Urothelium cell line (cell line): ENCODE results near the gene BRMS1.
"Not testable (repeated sequence)": the region's sequence is repeated elsewhere in the genome, so short reads cannot be mapped to it uniquely, and the experiment has no call there.

Experiments
- DNase-seq: peaks from one replicate; pipeline ENCODE4 v3.0.0; 2011; ENCODE audit warnings: low spot score, mixed read lengths
- FAIRE-seq: peaks from 2 replicates; lab custom pipeline; 2011; peaks lifted over from hg19 to GRCh38; lab: Jason Lieb, UNC

The BRMS1 gene, protein sequence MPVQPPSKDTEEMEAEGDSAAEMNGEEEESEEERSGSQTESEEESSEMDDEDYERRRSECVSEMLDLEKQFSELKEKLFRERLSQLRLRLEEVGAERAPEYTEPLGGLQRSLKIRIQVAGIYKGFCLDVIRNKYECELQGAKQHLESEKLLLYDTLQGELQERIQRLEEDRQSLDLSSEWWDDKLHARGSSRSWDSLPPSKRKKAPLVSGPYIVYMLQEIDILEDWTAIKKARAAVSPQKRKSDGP

DNA sequence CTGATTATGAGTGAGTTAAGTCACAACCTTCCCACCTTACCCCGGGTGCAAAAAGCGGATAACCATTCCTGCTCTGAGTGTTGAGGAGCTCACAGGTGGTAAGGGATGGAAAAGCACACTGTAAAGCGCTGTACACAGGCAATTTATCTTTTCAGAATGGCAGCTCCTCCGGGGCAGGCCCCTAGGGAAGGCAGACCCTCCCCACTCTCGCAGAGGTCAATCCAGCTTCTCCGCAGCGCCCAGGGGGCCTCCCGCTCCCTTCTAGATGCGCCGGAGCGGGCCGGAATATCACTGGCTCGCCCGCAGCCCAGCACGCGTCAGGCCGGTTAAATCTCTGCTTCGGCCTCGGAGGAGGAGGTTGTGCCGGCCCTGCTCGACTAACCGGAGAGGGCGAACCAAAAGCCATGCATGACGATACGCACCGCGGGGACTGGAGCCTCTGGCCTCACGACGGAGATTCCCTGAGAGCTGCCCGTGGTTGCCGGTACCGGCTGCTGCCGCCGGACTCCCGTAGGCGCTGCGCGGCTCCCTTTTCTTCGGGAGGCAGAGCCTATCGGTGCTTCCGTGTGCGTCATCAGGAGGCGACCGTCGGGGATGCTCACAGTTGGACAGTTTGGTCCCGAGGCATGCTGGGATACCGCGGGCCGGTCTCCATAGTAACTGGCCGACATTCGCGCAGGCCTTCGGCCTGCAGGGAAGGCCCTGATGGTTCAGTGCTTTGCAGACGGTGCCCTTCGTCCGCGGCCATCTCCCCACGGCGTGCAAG lies at the start of gene BRMS1:
Gene BRMS1 (minus strand): TSS at position 555 of the 766 bp plus-strand sequence. CDS start 2,870 bp downstream, outside the sequence.
- DNase-seq (peak; percentile 95), FAIRE-seq (no peak)

DNA sequence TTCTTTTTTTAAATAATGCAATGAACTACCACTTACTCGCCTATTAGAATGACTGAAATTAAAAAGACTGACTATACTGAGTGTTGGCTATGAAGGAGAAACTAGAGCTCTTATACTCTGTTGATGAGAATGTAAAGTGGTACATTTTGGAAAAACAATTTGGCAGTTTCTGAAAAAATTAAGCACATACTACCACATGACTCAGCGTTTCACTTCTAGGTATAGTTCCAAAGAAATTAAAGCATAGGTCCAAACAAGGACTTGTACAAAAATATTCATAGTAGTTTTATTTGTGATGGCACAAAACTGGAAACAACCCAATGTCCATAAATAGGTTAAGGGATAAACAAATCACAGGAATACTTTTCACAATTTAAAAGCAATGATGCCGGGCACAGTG lies 49.0 kb upstream of the BRMS1 start:
- FAIRE-seq (no peak), DNase-seq (no peak)

DNA sequence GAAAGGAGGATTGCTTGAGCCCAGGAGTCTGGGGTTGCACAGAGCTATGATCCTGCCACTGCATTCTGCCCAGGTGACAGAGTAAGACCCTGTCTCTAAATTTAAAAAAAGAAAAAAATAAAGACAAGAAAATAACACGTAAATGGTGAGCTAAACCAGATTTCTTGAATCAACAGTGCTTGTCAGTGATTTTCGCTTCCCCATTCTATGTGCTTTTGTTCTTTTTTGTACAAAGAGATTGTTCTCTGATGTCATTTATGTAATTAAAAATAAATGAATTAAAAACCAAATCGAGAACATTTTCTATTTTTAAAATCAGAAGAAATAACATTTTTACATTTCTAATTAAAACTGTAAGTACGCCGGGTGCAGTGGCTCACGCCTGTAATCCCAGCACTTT lies 46.4 kb upstream of the BRMS1 start:
- no peak for FAIRE-seq
- DNase-seq: no peak

DNA sequence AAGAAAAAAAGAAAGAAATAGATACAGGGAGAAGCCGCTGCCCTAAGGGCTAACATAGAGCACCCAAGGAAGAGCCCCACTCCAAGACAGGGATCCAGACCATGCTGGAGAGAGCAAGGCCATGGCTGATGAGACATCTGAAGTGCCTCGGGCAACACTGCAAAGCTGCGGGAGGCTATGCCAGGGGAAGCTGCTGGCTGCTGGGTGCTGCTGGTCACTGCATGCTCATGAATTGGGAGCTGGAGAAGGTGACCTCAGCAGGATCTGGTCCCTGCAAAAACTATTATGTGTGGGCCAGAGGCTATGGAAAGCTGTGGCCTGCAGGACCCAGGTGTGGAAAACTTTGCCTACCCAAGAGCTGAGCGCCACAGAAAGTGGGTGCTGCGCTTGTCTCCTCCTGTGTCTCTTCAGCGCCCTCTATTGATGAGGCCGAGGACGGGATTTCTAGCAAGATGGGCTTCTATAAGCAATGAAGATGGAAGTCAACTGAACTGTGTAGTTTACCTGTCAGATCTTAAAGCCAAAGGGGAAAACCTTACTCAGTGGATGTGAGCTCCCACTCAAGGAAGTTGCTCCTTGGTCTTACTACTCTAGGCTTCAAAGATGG lies 44.0 kb upstream of the BRMS1 start:
- DNase-seq (peak; percentile 55), FAIRE-seq (no peak)

DNA sequence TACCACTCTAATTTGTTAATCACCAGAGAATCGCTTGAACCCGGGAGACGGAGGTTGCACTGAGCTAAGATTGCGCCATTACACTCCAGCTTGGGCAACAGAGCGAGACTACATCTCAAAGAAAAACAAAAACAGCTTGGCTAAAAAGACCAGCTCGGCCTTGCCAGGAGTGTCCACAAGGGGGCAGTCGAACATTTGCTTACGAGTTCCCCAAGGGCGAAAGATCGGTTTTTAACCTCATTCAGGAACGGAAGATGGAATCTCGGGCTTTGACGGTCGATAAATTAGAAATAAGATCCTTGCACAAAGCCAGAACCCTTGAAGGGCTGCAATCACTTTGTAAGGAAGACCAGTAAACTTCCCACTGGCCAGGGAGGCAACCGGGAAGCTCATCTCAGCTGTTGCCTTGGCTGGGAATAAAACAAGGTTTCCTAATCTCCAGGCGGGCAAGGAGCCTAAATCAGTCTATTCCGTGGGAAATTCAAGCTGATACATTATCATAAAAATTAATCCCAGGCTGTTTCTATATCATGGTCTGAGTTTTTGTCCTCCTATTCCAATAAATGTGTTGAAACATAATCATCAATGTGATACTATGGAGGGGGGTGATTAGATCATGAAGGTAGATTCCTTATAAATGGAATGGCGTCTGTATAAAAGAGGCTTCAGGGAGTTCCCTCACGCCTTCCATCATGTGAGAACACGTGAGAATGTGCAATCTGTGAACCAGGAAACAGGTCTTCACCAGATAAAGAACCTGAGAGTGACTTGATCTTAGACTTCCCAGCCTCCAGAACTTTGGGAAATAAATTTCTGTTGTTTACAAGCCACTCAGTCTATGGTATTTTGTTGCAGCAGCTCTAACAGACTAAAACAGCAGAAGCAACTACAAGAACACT lies 41.5 kb upstream of the BRMS1 start:
- DNase-seq: peak; percentile 71
- FAIRE-seq: no peak

DNA sequence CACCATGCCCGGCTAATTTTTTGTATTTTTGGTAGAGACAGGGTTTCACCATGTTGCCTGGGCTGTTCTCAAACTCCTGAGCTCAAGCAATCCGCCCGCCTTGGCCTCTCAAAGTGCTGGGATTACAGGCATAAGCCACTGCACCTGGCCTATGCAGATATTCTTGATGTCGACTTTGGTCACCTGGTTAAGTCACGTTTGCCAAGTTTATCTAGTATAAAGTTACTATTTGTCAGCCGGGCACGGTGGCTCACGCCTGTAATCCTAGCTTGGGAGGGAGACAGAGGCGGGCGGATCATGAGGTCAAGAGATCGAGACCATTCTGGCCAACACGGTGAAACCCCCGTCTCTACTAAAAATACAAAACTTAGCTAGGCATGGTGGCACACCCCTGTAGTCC lies 39.4 kb upstream of the BRMS1 start:
- not testable (repeated sequence) for FAIRE-seq, DNase-seq

DNA sequence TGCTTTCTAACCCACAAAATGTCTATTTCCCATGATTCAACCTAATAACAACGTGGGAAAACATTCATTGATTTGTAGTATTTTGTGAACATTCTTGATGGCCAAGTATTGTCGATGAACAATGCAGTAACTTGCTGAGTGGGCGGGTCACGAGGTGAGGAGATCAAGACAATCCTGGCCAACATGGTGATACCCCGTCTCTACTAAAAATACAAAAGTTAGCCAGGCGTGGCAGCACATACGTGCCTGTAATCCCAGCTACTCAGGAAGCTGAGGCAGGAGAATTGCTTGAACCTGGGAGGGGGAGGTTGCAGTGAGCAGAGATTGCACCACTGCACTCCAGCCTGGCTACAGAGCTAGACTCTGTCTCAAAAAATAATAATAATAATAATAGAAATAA lies 35.4 kb upstream of the BRMS1 start:
- not testable (repeated sequence) for DNase-seq
- peak; percentile 68 for FAIRE-seq

DNA sequence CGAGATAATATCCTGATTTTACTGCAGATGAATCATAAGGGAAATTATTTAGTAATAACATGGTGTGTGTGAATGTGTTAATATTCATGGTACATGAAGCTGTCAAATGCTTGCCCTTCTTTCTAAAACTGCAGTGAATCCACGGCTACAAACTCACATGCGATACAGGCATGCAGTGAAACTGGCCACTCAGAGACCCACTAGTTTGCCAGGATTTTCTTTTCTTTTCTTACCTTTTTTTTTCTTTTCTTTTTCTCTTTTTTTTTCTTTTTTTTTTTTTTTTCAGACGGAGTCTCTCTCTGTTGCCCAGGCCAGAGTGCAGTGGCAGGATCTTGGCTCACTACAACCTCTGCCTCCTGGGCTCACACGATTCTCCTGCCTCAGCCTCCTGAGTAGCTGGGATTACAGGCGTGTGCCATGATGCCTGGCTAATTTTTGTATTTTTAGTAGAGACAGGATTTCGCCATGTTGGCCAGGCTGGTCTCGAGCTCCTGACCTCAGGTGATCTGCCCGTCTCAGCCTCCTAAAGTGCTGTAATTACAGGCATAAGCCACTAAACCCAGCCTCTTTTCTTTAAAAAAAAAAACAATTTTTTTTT lies 28.9 kb upstream of the BRMS1 start:
- not testable (repeated sequence) for FAIRE-seq, DNase-seq

DNA sequence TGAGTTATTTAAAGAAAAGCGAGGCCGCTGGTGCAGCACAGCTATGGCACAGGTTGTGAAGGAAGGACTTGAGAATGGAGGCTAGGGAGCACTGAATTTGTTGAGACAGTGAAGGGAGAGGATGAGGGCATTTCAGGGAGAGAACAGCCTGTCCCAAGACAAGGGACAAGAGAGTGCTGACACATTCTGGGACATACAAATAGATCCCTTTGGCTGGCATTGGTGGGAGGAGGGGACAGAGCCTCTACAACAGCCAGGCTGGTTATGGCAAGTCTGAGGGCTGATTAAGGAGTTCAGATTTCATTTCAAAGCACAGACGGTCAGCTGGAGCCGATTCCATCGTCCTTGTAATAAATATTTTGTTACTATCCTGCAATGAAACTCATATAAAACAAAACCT lies 28.4 kb upstream of the BRMS1 start:
- DNase-seq (no peak), FAIRE-seq (no peak)

DNA sequence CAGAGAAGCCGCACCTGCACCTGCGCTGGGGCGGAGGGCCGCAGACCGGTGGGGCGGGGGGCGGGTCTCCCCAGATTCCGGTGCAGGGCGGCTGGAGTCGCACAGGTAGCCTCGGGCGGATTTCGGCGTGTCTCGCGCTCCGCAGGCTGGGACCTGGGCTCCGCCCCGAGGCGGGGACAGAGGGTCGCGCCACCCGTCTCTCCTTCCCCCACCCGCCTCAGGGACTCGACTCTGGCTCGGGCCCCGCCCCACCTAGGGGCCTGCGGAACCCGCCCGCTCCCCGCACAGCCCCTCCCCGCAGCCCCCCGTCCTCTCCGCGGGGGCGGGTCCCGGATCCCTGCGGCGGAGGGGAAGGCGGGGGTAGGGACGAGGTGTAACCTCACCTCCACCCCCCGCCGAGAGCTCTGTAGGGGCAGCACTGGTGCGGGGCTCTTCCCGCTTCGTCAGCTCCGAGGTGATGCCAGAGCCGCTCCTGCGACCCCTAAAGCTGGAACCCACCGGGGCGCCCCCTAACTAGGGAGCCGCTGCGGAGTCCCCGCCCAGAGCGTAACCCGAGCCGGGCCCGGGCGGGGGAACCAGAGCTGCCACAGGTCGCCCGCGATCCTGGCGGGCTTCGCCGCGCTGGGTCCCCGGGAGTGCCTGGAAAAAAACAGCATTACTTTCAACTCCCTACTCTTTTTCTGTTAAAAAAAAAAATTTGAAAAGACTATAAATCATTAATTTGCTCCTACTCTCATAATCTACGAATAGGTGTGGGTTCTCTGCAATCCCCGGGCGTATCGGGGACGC lies 26.9 kb upstream of the BRMS1 start, which contains the start of gene SLC29A2:
Gene SLC29A2 (minus strand): TSS at position 134 of the 789 bp plus-strand sequence. CDS start 169 bp downstream, outside the sequence.
- no peak for FAIRE-seq
- peak; percentile 92 for DNase-seq

DNA sequence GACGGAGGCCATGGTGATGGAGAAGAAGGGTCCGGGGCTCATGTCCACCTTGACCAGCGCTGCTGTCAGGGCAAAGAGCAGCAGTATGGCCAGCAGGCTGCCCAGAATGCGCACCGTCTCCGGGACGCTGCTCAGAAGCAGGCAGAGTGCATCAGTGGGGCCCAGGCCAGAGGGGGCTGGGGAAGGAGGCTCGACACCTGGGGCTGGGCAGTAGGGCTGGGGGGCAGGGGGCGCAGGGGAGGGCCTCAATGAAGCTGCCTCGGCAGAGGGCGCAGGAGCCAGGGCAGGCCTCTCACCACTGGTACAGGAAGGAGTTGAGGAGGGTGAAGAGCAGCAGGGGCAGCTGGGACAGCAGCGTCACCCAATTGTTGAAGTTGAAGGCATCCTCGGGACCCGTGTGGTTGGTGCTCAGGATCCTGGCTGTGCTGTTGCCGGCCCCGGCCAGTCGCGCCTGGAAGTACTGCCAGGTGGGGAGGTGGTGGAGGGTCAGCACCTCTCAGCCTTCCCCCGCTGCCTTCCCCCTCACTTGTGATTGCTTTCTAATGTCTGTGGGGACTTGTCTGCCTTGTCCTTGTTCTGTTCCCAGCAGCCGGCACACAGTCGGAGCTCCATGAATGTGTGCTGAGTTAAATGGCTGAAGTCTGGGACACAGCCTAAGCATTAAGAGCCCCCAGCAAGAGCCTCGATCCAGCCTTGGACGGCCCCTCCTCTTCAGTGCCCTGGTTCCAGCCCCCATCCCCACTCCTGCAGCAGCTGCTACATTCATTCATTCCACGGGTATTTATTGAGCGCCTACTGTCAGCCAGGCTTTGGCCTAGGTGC lies 24.4 kb upstream of the BRMS1 start:
- DNase-seq (no peak), FAIRE-seq (no peak)

DNA sequence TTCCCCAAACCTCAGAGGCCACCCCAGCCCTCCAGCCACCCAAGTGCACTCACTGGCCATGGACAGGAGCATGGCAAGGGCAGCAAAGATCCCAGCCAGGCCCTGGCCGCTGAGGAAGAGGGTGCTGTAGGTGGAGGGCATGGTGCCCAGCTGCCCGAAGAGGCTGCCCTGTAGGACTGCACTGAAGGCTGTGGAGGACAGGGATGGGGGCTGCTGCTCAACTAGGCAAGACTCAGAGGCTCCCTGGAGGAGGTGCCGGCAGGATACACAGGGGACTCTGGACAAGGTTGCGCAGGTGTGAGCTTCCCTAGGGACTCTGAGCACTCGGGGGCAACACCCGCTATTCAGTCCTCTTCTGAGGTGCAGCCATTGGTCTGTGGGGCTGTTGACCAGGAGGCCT lies 23.6 kb upstream of the BRMS1 start:
- FAIRE-seq (no peak), DNase-seq (no peak)

DNA sequence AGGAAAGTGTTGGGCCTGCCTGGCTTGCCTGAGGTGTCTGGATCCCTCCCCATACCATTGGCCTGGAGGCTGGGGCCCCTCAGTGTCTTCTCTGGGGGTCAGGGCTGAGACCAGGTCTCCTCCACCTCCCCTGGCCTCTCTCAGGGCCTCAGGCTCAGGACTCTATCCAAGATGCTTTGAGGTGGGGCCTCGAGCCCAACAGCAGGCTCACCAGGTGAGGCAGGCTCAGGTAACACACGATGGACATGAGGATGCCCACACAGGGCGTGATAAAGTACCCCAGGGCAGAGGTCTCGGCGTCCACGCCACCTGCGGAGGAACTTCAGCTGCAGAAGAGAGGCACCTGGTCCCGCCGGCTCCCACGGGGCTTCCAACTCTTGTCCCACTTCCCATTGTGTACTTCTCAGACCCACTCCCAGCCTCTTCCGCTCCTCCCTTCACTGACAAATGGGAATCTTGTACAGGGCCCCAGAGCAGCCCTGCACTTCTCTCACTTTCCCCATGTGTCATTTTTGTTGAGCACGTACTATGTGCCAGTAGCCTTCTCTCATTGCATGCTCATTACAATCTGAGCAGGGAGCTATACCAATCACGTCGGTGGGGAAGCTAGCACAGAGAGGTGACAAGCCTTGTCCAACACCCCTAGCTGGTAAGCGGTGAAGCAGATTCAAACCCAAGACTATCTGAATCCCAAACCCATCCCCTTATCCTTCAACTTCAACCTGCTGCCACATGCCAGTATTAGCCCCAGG lies 22.8 kb upstream of the BRMS1 start:
- no peak for FAIRE-seq
- no peak for DNase-seq

DNA sequence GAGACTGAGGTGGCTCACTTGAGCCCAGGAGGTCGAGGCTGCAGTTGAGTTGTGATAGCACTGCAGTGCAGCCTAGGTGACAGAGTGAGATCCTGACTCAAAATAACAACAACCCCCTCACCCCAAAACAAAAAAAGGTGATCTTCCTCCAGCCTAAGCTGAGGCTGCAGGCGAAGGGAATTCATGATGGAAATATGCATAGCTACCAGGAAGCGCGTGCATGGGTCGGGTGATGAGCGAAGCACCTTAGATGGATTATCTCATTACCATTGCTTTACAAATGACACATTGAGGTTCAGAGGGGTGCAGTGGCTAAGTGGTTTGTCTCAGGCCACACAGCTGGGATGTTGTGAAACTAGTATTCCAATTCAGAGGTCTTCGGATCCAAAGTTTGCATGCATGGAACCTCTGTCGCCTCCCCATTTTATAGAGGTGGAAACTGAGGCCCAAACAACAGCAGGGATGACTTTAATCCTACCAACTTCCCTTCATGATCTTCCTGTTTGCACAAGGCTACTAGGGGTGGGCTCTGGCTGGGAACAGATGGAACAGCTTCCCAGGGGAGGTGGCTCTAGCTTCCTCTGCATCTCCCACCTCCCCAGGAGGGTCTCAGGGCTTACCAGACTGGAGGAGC lies 22.1 kb upstream of the BRMS1 start:
- FAIRE-seq (no peak), DNase-seq (no peak)

DNA sequence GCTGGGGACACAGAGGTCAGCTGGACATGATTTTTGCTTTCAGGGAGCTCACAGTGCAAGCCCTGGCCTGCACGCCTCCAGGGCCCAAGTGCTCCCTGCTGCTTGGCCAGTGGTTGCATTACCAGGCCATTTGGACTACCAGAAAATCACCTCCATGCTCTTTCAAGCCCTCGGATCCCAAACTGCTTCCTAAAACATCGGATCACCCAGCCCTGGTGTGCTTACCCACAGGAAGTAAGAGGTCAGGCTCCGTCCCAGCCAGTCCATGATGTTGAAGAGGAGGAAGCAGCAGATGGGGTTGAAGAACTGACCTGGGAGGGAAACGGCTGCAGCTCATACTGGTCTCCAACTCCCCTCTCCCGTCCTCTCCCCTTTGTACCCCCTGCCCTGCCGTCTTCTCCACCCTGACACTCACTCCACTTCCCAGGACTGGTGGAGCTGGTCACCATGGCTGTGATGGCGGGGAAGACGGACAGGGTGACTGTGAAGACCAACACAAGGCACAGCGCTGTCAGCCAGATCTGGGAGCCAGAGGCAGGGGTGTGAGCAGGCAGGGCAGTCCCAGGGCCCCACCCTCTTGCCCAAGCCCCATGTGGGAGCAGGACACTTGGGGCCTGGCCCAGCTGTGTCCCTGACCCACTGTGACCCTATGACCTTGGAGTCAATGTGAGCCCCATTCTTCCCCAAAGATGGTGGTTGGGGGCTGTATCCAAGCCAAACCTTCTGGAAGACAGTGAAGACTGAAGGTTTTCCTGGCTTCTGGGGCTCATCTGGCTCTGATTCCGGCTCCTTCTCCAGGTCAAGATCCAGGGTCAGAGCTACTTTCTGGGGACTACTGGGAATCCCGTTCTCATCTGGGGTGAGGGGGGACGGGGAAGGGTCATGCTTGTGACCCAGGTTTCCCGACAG lies 21.1 kb upstream of the BRMS1 start:
- no peak for DNase-seq
- FAIRE-seq: no peak

DNA sequence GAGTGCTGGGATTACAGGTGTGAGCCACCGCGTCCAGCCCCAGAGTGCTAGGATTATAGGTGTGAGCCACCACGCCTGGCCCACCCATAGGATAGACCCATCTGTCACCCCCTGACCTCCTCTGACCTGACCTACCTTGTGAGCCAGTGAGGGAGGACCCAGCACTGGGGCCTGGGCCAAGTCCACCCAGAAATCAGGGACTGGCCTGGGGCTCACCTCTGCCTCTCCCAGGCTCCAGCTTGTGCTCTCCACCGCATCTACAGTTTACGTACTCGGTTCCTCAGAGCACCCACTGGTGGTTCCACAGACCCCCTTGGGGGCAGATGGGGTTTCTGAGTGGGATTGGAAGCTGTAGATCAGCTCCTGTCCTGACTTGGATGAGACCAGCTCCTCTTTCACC lies 20.3 kb upstream of the BRMS1 start:
- DNase-seq: no peak
- FAIRE-seq: no peak
